Ovary (tissue), 9 donors: ENCODE data around the gene PPFIBP2. TPM values are rescaled to one million over a fixed set of nuclear protein-coding genes. Genes with fewer than 3 reads are reported as not detected.

ENCODE experiments used
- DNase-seq, 5 donors: peaks; one replicate each; pipeline ENCODE4 v3.0.0-alpha.2; 2019 to 2020
- H3K27ac ChIP-seq, 2 donors: fragments of 200-600 bp; one replicate each; pipeline versions ENCODE4 v1.5.1 to v1.8.0; 2019 to 2022
- H3K27me3 ChIP-seq: fragments of 200-600 bp; one replicate; pipeline ENCODE4 v1.8.0; 2022
- H3K36me3 ChIP-seq: fragments of 200-600 bp; sonication (generic); one replicate; pipeline ENCODE4 v1.5.1; 2019
- H3K4me1 ChIP-seq: one replicate; pipeline ENCODE4 v1.8.1; 2013; ENCODE audit warnings: mild to moderate bottlenecking, moderate library complexity; ENCODE audit not compliant: insufficient read depth
- H3K4me3 ChIP-seq: fragments of 200-600 bp; sonication (generic); one replicate; pipeline ENCODE4 v1.5.1; 2017
- H3K9me3 ChIP-seq, 2 donors: fragments of 200-600 bp in 1 of 2; sonication (generic) in 1 of 2; one replicate each; pipeline versions ENCODE4 v1.5.1 to v1.8.1; 2013 to 2019; ENCODE audit warnings: mild to moderate bottlenecking in 1 of 2, moderate library complexity in 1 of 2
- CTCF ChIP-seq, 3 donors: fragments of 450-650 bp in 2 of 3; fragments of 200-600 bp in 1 of 3; IDR thresholded peaks; one replicate each; pipeline versions ENCODE4 v1.5.1 to v1.8.0; 2016 to 2022; ENCODE audit warnings: antibody characterized with exemption in 3 of 3, mild to moderate bottlenecking in 1 of 3
- EP300 ChIP-seq: sonication (generic); formaldehyde crosslinking; IDR thresholded peaks from one replicate; pipeline ENCODE4 v1.6.1; 2017; ENCODE audit warnings: antibody characterized with exemption
- POLR2A ChIP-seq: fragments of 450-650 bp; IDR thresholded peaks from one replicate; pipeline ENCODE4 v1.6.1; 2017; ENCODE audit warnings: antibody characterized with exemption, mild to moderate bottlenecking, moderate library complexity
- WGBS, 3 donors: extraction: QIAGEN DNeasy Blood & Tissue Kit in 1 of 3; methylation state at CpG; one replicate each; pipeline versions ENCODE4 v1.1.5 to v1.1.7; 2013 to 2017; 5-methylcytosine and 5-hydroxymethylcytosine counted together
- intact Hi-C, 4 donors: fragments of 100-400 bp; cut with DNase I; formaldehyde crosslinking; loops; one replicate each; pipeline versions ENCODE4 v1.11.0 to v1.15.1; 2022 to 2023
- polyA plus RNA-seq, 2 donors: library from polyadenylated mRNA; stranded (reverse); fragments of 200-250 nt in 1 of 2; fragments of 350-450 nt in 1 of 2; fragmentation: Illumina TruSeq in 1 of 2; extraction: RNeasy Lipid Tissue Mini Kit (QIAGEN cat#74804) in 1 of 2; gene quantifications; one replicate each; pipeline ENCODE4 v1.2.3, GENCODE V29; 2013 to 2014
- total RNA-seq, 7 donors: library from RNA; depleted of rRNA in 2 of 7; stranded (reverse); fragments of >200 nt in 2 of 7; fragmentation: NEBNext Ultra II Directional in 3 of 7; extraction: Animal tissue kit (Norgen Biotek cat#: 25700) in 3 of 7; gene quantifications; one replicate each; pipeline versions ENCODE4 v1.1.0 to v1.2.4, GENCODE V29; 2016 to 2023
- donor health status: DM: no; HTN: no; CAD: no; lungs with moderate emphysema.
- donor health status: DM: no; HTN: no; CAD: no.
- donor health status: Bipolar disorder and iron deficiency.
- donor health status: DM: yes; HTN: yes; CAD: no.
- donor health status: DM: no; HTN: no; CAD: no.
- donor health status: DM: yes; HTN: yes; CAD: no.

The PPFIBP2 gene
- total and polyA plus RNA-seq, 9 donors, result 9.6 to 36.2 (median 20.7) TPM

GRCh38 chr11:7595016-7595866 lies 81.4 kb downstream of the PPFIBP2 start:
- 94 to 96% (median 94%) methylated on average over 1 of the region's 1 CpG for WGBS, 3 donors
- no peak for DNase-seq
- H3K4me1 ChIP-seq, result peaks cover 2% of the 10 kb centered on the region
- H3K27me3 ChIP-seq, result no peaks in the 10 kb centered on the region
- no peak overlapping the region for H3K4me3 ChIP-seq
- no peaks in the 10 kb centered on the region for H3K36me3 ChIP-seq
- no peak overlapping the region for H3K27ac ChIP-seq
- H3K9me3 ChIP-seq, result no peaks in the 10 kb centered on the region
- TF ChIP-seq EP300 (no peak), CTCF (IDR thresholded peaks at IDR 0.05) (no peak), POLR2A (no peak)
- intact Hi-C loops, result no loop called here

DNA sequence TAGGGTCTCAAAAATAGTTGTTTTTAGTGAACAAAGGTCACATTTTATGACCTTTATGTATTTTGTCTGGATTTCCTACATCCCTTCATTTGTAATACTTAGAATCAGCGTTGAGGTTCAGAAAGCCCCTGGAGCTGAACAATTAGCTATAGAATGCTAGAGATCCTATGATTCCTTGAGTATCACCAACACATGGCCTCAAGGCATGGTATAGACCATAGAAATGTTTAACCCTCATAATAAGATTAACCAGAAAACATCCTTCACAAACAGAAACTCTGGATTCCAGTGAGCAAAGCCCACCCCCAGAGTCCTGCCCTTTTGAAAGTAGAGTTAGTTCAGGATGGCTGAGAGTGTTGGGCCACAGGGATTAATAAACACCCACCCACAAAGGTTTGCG lies 82.2 kb downstream of the PPFIBP2 start:
- Histone ChIP-seq H3K4me3 (no peak overlapping the region), H3K36me3 (no peaks in the 10 kb centered on the region), H3K27ac (no peak overlapping the region), H3K9me3 (no peaks in the 10 kb centered on the region), H3K4me1 (peaks cover 2% of the 10 kb centered on the region), H3K27me3 (no peaks in the 10 kb centered on the region)
- TF ChIP-seq CTCF (IDR thresholded peaks at IDR 0.05), result no peak
- no peak for TF ChIP-seq POLR2A
- TF ChIP-seq EP300, result no peak
- intact Hi-C loops, result no loop called here
- no peak for DNase-seq
- WGBS, 3 donors, result 89 to 92% (median 89%) methylated on average over 2 of the region's 2 CpGs

DNA sequence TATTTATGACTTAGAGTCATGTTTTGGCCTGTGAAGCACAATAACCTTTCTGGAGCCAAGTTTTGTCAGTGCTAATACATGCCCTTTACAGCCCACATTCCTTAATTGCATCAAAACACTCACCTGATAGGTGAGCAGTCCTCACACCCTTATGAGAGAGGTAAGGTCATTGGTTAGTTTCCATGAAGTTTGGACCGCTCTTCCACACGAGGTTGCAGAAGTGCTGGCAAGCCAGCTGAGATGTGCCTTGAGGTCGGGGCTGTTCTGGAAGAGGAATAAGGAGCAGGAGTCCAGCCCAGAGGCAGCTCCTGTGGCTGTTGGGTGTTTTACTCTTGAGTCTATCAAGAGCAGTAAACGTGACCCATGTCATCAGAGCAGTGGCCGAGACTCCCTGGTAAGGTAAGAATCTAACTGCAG lies 83.2 kb downstream of the PPFIBP2 start:
- Histone ChIP-seq H3K36me3 (no peaks in the 10 kb centered on the region), H3K27me3 (no peaks in the 10 kb centered on the region), H3K9me3 (no peaks in the 10 kb centered on the region), H3K4me3 (no peak overlapping the region), H3K4me1 (no peaks in the 10 kb centered on the region), H3K27ac (no peak overlapping the region)
- intact Hi-C loops, result no loop called here
- TF ChIP-seq EP300, result no peak
- no peak for TF ChIP-seq POLR2A
- TF ChIP-seq CTCF (IDR thresholded peaks at IDR 0.05), result no peak
- WGBS, 3 donors, result 79 to 88% (median 87%) methylated on average over 5 of the region's 5 CpGs
- DNase-seq, result no peak

- WGBS, 3 donors, result 77 to 81% (median 77%) methylated on average over 8 of the region's 8 CpGs
- DNase-seq, result no peak
Measured at GRCh38 chr11:7597620-7598019, 83.8 kb downstream of the PPFIBP2 start.

More at GRCh38 chr11:7597620-7598019, 83.8 kb downstream of the PPFIBP2 start:
- no peak overlapping the region for H3K27ac ChIP-seq
- intact Hi-C loops, result no loop called here
- no peaks in the 10 kb centered on the region for H3K36me3 ChIP-seq
- H3K4me1 ChIP-seq, result no peaks in the 10 kb centered on the region
- H3K9me3 ChIP-seq, result no peaks in the 10 kb centered on the region
- H3K27me3 ChIP-seq, result no peaks in the 10 kb centered on the region
- TF ChIP-seq CTCF (IDR thresholded peaks at IDR 0.05) (no peak), EP300 (no peak), POLR2A (no peak)
- H3K4me3 ChIP-seq, result no peak overlapping the region
